GM12873 (cell line): Measurements from ENCODE around the gene TP63.

Experiments
- TF ChIP-seq, protein P1 (sequence below): IDR thresholded peaks from 2 replicates; pipeline ENCODE4 v1.5.1; 2012; ENCODE audit warnings: low read depth, mild to moderate bottlenecking, moderate library complexity, low read length, control low read depth; ENCODE audit not compliant: insufficient read depth; ENCODE audit errors: missing control alignments

The TP63 gene

DNA sequence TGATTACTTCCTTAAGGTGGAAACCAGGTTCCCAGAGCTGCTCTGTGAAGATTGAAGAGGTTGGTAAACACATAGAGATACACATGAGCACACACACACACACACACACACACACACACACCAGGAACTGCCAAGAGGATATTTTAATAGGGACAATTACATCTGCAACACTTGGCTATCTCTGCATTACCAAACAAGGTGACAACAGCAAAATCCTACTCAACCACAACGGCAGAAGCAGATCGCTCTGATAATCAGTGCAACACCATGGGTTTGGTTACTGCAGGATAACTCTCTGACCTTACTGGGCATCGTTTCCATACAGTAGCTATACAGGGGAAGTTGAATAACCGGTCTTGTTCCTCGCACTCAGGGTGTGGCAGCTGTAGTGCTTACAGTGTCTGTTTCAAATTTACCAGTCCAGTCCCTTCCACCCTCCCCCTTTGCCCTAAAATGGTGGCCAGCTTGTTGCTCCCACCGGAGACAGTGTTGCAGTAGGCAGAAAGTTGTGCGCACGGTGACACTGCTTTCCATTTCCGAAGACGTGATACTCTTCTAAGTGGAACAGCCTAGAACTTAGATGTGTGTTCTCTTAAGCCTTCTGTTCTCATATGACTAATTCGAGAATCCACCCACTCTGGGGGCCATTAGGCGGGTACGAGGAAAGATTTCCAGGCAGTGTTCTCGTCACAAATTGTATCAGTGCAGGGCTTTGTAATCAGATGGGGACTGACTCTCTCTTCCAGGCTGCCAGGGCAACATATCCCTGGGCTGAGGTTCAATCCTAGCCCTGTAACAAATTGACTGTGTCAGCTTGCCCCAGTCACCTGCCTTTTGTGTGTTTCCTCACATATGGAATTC is 313.3 kb downstream of the TP63 start:
- TF ChIP-seq, protein P1, sequence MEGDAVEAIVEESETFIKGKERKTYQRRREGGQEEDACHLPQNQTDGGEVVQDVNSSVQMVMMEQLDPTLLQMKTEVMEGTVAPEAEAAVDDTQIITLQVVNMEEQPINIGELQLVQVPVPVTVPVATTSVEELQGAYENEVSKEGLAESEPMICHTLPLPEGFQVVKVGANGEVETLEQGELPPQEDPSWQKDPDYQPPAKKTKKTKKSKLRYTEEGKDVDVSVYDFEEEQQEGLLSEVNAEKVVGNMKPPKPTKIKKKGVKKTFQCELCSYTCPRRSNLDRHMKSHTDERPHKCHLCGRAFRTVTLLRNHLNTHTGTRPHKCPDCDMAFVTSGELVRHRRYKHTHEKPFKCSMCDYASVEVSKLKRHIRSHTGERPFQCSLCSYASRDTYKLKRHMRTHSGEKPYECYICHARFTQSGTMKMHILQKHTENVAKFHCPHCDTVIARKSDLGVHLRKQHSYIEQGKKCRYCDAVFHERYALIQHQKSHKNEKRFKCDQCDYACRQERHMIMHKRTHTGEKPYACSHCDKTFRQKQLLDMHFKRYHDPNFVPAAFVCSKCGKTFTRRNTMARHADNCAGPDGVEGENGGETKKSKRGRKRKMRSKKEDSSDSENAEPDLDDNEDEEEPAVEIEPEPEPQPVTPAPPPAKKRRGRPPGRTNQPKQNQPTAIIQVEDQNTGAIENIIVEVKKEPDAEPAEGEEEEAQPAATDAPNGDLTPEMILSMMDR = no peak

DNA sequence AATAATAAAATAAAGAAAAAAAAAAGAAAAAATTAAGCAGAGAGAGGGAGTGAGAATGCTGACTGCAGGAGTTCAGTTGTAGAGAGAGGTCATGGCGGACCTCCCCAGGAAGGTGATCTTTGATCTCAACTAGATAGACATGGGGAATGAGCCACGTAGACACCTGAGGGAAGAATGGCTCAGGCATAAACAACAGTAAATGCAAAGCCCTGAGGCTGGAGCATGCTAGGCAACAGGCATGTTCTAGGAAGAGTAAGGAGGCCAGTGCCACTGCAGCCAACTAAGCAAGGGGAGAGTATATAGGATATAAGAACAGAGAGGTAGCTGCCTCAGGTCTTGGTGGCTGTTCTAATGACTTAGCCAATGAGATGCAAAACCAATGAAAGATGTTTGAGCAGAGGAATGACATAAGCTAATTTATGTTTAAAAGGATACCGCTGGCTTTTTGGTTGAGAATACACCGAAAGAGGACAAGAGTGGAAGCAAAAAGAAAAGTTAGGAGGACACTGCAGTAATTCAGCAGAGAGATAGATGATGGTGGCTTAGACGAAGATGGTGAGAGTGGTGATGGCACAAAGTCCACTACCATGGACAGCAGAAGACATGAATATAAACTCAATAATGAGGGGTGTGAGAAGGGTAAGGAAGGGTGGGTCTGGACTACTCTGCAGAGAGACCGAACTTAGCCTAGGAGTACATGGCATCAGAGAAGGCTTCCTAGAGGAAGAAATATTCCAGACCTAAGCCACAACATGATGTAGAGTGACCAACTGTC is 314.9 kb downstream of the TP63 start:
- TF ChIP-seq, protein P1 = no peak
